HG02870 (cell line): Measurements from ENCODE around the gene PDIA3.
A peak's percentile ranks its signal among the peaks of the same experiment; 100 is the strongest.
"Not testable (repeated sequence)": the region's sequence is repeated elsewhere in the genome, so short reads cannot be mapped to it uniquely, and the experiment has no call there.

Experiments used
- ATAC-seq: cut with Tn5 transposase; IDR thresholded peaks from one replicate; pipeline ENCODE4 v1.9.1; 2021; ENCODE audit warnings: mild to moderate bottlenecking, moderate library complexity; ENCODE audit not compliant: unreplicated experiment

PDIA3 gene

DNA sequence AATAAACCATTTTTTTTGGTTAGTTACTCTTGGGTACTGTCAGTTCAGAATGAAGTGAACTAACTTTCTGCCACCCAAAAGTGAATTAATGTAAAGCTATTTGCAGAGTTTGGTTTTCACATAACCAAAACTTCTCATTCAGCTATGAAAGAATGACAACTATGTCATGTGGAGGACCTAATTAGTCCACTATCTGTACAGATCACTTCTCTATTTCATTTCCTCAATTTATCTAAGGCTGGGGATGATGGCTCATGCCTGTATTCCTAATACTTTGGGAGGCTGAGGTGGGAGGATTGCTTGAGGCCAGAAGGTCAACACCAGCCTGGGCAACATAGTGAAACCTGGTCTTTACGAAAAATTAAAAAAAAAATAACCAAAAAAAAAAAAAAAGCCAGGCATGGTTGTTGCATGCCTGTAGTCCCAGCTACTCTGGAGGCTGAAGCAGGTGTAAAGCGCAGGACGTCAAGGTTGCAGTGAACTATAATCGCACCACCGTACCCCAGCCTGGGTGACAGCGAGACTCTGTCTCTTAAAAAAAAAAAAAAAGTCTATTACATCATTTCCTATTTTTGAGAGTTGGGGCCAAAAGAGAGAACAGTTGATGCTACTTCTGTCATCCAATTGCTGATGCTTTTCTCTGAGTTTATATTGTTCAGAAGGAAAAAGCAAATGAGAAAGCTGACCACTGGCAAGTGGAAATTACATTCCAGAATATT, 62.9 kb downstream of the PDIA3 start:
- ATAC-seq: peak; percentile 66

DNA sequence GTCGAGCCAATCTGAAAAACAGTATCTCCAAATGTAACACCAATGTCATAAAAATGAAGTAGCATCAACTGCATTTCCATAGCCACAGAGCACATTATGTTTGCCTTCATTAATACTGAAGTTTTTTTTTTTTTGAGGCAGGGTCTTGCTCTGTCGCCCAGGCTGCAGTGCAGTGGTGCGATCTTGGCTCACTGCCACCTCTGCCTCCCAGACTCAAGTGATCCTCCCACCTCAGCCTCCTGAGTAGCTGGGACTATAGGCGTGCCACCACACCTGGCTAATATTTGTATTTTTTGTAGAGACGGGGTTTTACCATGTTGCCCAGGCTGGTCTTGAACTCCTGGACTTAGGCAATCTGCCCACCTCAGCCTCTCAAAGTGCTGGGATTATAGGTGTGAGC, 68.8 kb downstream of the PDIA3 start:
- not testable (repeated sequence) for ATAC-seq

GRCh38 chr15:43821505-43821904, 75.3 kb downstream of the PDIA3 start:
- ATAC-seq: no peak
